HG02610 (cell line): ENCODE measurements around the gene IQSEC1.

Experiments
- ATAC-seq: cut with Tn5 transposase; IDR thresholded peaks from one replicate; pipeline ENCODE4 v1.9.1; 2021; ENCODE audit warnings: mild to moderate bottlenecking, moderate library complexity; ENCODE audit not compliant: unreplicated experiment

IQSEC1 gene

DNA sequence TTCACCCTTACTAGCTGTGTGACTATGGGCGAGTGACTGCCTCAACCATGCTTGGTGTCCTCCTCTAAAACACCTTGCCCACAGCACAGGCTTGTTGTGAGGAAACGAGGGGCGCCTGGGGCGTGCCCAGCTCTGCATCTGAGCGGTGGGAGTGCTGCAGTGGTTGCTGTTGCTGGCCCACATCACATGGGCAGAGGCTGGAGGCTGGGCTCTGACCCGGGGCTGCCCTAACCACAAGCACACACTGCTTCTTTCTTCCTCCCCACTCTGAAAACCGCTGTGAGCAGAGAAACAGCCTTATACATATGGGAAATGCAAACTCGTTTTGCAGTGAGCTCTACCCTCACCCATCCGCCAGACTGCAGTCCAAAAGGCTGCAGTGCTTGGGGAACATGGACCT is 157.1 kb downstream of the IQSEC1 start:
- peak; percentile 62 for ATAC-seq

GRCh38 chr3:12914088-12914487 is 159.1 kb downstream of the IQSEC1 start:
- no peak for ATAC-seq

DNA sequence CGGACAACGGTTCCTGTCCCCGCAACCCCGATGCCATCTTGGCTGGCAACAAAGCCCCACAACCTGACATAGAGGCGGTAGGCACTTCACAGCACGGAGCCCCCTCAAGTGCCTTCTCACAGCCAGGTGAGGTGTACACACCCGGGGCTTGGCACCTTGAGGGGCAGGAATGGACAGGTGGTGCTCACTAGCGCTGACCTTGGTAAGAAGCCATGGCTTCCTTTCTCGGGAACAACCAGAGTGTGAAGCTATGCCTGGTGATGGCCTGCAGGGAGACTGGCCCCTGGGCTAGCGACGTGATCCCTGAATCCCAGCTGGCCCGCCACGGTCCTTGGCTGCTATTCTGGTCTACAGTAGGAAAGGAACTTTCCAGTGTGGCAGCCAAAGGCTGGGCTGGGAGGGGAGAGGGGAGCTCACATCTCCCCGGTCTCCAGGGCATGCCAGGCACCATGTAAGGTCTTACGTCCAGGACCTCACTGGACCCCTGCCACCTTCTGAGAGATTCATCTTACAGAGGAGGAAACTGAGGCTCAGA is 161.3 kb downstream of the IQSEC1 start:
- no peak for ATAC-seq

GRCh38 chr3:12910356-12911099 is 162.7 kb downstream of the IQSEC1 start:
- no peak for ATAC-seq

DNA sequence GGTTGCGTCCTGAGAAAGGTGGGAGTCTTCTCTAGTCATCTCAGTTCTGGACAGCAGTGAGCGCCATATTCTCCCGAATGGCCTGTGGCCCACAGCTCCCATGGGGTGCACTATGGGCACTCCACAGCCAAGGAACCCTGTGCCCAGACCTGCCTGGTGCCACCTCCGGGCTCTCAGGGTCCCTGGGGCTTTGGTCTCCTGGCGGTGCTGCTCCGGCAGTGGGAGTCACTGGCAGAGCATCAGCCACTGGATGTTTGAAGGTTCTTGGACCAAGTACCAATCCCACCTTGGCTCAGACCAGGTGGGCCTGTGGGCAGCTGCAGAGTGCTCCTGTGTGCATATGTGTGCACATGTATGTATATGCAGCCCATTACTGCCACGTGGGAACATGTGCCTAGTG is 163.5 kb downstream of the IQSEC1 start:
- ATAC-seq, result no peak

- no peak for ATAC-seq
Measured at GRCh38 chr3:12908859-12909258, 164.4 kb downstream of the IQSEC1 start.

DNA sequence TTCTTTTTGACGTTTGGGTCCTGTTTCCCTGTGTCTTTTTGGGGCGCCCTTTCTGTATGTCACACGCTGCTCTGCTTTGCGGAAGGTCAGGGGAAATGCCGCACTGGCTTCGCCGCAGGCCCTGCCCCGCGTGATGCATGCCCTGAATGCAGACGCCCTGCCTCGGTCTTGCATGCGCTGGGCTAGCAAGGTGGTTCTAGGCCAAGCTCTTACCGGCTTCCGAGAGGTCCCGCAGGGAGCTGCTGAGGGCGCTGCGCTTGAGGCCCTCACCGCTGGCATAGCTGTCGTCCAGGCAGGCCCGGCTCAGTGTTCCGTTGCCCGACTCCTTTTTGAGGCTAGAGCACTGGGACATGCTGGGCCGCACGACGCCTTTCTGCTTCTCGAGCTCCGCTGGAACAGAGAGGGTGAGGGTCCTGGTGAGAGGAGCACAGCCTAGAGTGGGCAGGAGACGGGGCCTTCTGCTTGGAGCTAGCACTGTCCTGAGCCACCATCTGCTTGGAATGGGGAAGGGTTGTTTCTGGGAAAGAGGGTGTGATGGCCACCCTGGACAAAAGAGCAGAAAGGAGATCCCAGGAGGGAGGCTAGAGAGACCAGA is 165.0 kb downstream of the IQSEC1 start:
- ATAC-seq, result no peak

DNA sequence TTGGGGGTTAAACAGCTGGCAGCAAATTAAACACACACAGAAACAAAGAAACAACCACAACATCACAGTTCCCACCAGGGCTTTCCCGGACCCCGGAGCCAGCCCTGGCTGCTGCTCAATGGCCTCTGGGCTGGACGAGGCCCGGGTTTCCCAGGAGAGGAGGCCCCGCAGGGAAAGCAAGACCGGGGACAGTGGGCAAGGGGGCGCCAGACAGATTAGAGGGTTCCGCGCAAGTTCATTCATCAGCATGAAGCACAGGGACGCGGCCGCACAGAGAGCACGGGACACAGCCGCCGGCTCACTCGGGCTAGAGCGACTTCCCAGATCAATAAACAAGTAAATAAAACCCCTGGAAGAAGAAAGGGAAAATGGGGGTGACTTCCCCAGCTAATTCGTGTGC is 165.5 kb downstream of the IQSEC1 start:
- no peak for ATAC-seq

GRCh38 chr3:12907296-12907695 is 165.9 kb downstream of the IQSEC1 start:
- ATAC-seq, result no peak

DNA sequence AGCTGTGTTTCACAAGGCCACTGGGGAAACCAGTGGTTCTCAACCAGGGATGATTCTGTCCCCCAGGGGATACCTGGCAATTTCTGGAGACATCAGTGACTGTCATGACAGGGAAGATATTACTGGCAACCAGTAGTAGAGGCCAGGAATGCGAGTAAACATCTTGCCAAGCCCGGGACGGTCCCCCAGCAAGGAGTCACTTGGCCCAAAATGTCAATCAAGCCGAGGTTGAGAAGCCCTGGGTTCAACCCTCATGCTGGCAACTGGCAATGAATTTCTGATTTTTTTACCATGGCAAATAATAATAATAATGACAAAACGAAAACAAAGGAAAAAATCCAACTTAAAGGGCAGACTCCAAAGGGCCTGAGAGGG is 166.3 kb downstream of the IQSEC1 start:
- ATAC-seq, result no peak

GRCh38 chr3:12906141-12906915 is 166.9 kb downstream of the IQSEC1 start:
- no peak for ATAC-seq

GRCh38 chr3:12905316-12906071 is 167.7 kb downstream of the IQSEC1 start:
- ATAC-seq, result no peak

GRCh38 chr3:12904951-12905315 is 168.3 kb downstream of the IQSEC1 start:
- no peak for ATAC-seq

DNA sequence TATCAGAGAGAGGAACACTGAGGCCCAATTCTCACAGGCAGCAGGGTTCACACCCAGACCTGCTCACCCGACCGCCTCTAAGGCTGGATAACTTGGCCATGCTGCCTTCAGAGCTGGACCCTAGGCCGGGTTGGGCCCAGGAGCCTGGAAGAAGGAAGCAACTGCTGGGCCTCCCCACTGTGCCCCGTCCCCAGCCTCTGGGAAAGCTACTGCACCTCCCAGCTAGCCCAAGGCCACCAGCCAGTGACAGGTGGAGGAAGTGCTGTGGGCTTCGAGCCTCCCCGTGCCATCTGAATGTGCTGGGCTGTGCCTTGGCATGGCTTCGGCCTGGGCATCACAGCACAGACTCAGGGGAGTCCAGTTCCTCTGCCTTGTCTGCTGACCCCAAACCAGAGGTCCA is 169.3 kb downstream of the IQSEC1 start:
- no peak for ATAC-seq

DNA sequence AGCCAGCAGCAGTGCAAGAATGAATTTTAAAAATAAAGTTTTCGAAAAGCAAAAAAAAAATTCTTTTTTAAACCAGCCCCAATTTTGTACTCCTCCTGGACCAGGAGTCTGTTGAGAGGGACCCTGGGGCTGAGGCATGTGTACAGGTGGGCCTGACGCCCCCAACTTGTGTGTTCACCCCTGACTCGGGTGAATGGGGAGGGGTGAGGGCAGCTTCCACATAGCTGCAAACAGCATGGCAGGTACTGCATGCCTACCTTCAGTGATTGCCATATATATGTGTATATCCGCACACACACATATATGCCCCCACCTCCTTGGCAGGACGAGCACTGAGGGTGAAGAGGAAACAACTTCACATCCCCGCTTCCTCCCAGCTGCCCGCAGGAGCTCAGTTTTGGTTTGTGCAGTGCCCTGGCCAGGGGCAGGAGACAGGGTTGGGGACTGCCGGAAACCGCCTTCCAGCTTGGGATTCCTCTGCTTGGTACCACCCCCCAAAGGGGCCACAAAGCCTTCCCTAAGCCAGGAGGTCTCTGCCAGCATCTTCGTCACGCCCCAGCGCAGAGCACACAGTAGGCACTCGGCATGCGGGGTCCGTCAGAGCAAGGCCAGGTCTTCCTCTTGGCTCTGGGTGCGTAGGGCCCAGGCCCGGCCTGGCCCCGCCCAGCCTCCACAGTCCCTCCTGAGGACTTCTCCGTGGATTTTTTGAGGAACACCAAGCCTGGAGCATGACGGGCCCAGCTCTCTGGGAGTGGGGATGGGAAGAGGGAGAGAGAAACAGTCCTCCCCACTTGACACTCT is 170.0 kb downstream of the IQSEC1 start:
- no peak for ATAC-seq

DNA sequence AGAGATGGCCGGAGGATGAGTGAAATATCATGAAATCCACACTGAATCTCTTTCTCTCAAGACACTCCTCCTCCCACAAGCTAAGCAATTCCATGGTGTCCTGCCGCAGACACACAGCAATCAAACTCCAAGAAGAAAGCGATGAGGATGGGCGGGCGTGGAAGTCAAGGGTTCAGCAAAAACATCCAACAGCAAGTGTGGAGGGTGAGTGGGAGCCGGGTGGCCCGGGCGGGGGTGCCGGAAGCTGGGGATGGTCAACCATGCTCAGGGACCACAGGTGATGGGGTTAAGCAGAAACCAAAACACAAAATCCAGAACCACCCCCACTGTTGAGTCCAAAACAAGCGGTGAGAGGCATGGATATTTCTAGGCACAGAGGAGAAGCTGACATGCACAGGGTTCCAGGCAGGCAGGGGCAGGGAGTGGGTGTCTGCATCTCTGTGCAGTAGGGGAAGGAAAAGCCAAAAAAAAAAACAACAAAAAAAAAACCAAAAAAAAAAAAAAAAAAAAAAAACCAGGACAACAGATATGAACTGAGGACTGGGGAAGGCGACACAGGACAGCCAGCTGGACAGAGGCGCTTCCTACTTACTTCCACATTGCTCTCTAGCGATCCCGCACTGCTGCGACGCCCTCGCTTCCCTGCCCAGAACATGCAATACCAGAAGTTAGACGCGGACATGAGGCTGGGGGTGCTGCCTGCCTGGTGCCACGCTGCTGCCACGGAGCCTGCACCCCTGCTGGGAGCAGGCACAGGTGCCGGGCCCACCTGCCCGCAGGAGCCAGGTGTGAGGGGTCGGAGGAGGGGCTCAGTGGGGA is 170.8 kb downstream of the IQSEC1 start:
- ATAC-seq, result no peak

GRCh38 chr3:12901623-12902045 is 171.6 kb downstream of the IQSEC1 start:
- no peak for ATAC-seq

DNA sequence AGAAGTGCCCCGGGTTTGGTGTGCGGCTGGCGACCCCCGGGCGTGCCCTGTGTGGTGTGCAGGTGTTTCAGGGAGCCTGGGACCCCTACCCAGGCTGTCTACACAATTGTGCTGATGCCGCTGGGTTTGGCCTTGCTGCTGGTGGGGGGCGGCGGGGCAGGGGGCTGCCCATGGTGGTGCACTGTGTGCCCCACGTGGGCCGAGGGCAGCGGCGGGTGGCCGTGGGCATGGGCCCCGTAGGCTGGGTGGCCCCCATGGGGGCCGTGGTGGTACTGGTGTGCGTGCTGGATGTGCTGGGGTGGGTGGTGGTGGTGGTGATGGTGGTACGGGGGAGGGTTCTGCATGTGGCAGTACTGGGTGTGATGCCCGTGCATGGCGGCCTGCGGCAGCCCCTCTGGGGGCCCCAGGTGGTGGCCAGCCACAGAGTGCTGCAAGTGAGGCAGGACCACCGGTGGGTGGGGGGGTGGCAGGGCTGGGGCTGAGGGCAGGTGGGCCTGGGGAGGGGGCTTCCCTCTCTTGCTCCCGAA is 172.3 kb downstream of the IQSEC1 start:
- no peak for ATAC-seq
